ENCODE data around the gene ERC2. TPM values are rescaled to one million over a fixed set of nuclear protein-coding genes. Genes with fewer than 3 reads are reported as not detected.

Gene ERC2
- total and polyA plus RNA-seq, 2 of the 13 experiments (the other 11 are each of a cell fraction or from before 2014, with no cell fraction given) = 0.16 to 0.22 TPM

DNA sequence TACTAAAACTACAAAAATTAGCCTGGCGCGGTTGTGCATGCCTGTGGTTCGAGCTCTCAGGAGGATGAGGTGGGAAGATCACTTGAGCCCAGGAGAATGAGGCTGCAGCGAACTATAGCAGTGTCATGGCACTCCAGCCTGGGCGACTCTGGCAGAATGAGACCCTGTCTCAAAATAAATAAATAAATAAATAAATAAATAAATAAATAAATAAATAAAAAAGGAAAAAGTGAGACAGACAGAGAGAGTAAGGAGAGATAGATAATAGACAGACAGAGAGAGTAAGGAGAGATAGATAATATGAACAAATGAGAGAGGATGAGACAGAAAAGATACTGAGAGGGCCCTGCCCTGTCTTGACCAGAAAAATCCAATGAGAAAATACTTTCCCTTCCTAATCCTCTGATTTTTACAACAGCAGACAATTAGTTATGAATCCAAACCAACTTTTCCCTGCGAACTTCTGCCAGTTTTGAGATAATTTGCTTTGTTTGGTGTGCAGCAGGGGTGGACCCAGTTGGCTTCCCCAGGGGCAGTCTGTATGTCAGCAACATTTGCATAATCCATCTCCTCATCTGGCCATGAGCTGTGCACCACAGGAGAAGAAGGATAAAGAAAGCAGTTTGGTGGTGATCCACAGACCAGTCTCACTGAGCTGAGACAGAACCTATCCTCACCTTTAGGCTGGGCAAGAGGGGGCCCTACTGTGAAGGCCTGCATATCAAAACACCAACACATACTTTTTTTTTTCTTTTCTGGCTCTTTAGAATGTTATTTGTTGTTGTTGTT, 692.7 kb downstream of the ERC2 start (continued):
- TF ChIP-seq, protein P1, sequence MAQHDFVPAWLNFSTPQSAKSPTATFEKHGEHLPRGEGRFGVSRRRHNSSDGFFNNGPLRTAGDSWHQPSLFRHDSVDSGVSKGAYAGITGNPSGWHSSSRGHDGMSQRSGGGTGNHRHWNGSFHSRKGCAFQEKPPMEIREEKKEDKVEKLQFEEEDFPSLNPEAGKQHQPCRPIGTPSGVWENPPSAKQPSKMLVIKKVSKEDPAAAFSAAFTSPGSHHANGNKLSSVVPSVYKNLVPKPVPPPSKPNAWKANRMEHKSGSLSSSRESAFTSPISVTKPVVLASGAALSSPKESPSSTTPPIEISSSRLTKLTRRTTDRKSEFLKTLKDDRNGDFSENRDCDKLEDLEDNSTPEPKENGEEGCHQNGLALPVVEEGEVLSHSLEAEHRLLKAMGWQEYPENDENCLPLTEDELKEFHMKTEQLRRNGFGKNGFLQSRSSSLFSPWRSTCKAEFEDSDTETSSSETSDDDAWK (CRISPR knock-in tag; IDR thresholded peaks at IDR 0.05) = no peak
- no peak for TF ChIP-seq ZBTB7B (CRISPR knock-in tag; IDR thresholded peaks at IDR 0.05)

DNA sequence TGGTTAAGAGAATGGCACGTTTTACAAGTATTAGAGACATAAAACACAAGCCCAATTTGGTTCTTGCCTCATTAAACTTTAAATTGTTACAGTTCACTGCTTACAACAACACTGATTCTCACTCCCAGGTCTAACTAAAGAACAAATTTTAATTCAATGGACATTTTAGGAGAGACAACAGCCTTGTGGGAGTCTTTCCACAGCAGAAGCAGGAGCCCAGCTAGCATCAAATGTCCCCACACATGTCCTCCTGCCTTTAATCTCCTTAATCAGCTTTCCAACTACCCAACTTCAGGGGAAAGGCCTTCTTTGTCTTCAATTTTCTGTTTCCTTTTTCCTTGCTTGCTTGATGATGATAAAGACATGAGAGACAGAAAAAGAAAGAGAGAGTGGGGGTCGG, 693.4 kb downstream of the ERC2 start:
- POLR2A ChIA-PET = no interaction called here
- no TSS peak for BruUV-seq (replicated peaks)
- H2AFZ ChIP-seq (ENCODE audit: low read length) = no peak overlapping the region
- in situ Hi-C loops (cut with HindIII; ENCODE audit: extremely low pct_ligation_motif_present, low pct_unique_long_range_greater_than_20kb) = no loop called here
- no peak for ATAC-seq
- no peaks in the 10 kb centered on the region; a peak in 1 of 5 replicates for H3K27me3 ChIP-seq (ENCODE audit: control insufficient read depth in 1 of 2, insufficient read depth in 2 of 2, low read length in 2 of 2)
- no peak for FAIRE-seq
- WGBS (ENCODE audit: low lambda C conversion rate) = 0% methylated on average over 2 of the region's 2 CpGs
- H3K9me3 ChIP-seq (ENCODE audit: low read length) = no peaks in the 10 kb centered on the region
- no peaks in the 10 kb centered on the region for H3K79me2 ChIP-seq (ENCODE audit: insufficient read depth, low read length)
- intact Hi-C loops (cut with micrococcal nuclease; ENCODE audit: unreplicated experiment) = no loop called here
- no peak for TF ChIP-seq HNRNPK (IDR thresholded peaks at IDR 0.05; ENCODE audit: low read depth, low read length, poor library complexity, severe bottlenecking)
- no peak for TF ChIP-seq CBX2 (IDR thresholded peaks at IDR 0.05; ENCODE audit: low read depth, low read length)
- no peak for TF ChIP-seq CBX2 (CRISPR knock-in tag; IDR thresholded peaks at IDR 0.05; ENCODE audit: low read depth)
- TF ChIP-seq ZNF546 (CRISPR knock-in tag; conservative IDR thresholded peaks at IDR 0.05) = no peak
- no peak for TF ChIP-seq ZNF761 (CRISPR knock-in tag; conservative IDR thresholded peaks at IDR 0.05)
- no peak for TF ChIP-seq MED13 (CRISPR knock-in tag; IDR thresholded peaks at IDR 0.05)
- no peak for TF ChIP-seq TEAD3 (CRISPR knock-in tag; optimal IDR thresholded peaks at IDR 0.05; ENCODE audit: borderline replicate concordance)
- TF ChIP-seq ZBTB1 (CRISPR knock-in tag; IDR thresholded peaks at IDR 0.05; ENCODE audit: borderline replicate concordance) = no peak
- no peak for TF ChIP-seq YY1 (IDR thresholded peaks at IDR 0.05; ENCODE audit: insufficient read depth, insufficient replicate concordance, low read depth, low read length)
- TF ChIP-seq, protein P2, sequence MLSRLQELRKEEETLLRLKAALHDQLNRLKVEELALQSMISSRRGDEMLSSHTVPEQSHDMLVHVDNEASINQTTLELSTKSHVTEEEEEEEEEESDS (CRISPR knock-in tag; IDR thresholded peaks at IDR 0.05; ENCODE audit: borderline replicate concordance) = no peak
- DNase-seq (ENCODE audit: low spot score) = no peak
- no peak overlapping the region for H3K27ac ChIP-seq (ENCODE audit: extremely low read length, insufficient read depth, low read length)
- CTCF ChIA-PET (ENCODE audit: low intra/inter-chr PET ratio, low total read pairs) = no interaction called here
- no peaks in the 10 kb centered on the region for H3K4me1 ChIP-seq (ENCODE audit: insufficient read depth, low read length)
- H3K4me2 ChIP-seq (ENCODE audit: low read depth, low read length) = no peak overlapping the region
- no peaks in the 10 kb centered on the region for H3K36me3 ChIP-seq (replicated peaks in 1 of 2; ENCODE audit: control insufficient read depth in 1 of 2, insufficient read depth in 2 of 2, low read length in 2 of 2)
- H3K4me3 ChIP-seq (replicated peaks in 1 of 3; ENCODE audit: insufficient read depth in 1 of 3, low read depth in 2 of 3, low read length in 3 of 3) = no peak overlapping the region
- H3K9ac ChIP-seq (ENCODE audit: insufficient read depth, low read depth, low read length) = no peak overlapping the region
- H4K20me1 ChIP-seq (ENCODE audit: insufficient read depth, low read length) = no peaks in the 10 kb centered on the region
